GM18519 (cell line): ENCODE results near the gene TWIST2.

Source experiments
- ATAC-seq: cut with Tn5 transposase; IDR thresholded peaks from one replicate; pipeline ENCODE4 v1.9.1; 2021; ENCODE audit warnings: mild to moderate bottlenecking, moderate library complexity; ENCODE audit not compliant: unreplicated experiment, low FRiP score

TWIST2 gene

DNA sequence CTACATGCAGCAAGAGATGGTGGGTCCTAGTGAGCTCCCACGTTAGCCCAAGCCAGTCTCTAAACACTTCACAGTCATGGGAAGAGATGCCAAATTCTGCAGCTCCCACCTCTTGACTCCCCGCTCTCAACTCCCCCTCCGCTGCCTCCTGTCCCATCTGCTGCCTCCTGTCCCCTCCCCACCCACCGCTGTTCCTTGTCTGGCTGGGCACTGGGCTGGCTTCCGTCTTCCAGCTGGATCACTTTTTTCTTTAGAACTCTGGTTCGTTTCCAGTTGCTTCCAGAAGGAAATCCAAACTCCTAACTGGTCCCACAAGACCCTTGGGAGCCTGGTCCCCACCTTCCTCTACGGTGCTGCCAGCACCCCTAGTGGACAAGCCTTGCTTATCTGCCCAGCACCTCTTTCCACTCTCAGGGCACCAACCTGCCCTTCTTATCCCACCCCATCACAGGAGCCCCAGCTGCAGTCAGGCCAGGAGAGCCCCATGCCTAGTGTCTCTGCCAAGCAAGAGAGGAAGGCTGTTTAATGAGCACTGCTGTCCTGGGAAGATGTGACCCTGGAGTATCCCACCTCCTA, 12.1 kb upstream of the TWIST2 start:
- no peak for ATAC-seq

DNA sequence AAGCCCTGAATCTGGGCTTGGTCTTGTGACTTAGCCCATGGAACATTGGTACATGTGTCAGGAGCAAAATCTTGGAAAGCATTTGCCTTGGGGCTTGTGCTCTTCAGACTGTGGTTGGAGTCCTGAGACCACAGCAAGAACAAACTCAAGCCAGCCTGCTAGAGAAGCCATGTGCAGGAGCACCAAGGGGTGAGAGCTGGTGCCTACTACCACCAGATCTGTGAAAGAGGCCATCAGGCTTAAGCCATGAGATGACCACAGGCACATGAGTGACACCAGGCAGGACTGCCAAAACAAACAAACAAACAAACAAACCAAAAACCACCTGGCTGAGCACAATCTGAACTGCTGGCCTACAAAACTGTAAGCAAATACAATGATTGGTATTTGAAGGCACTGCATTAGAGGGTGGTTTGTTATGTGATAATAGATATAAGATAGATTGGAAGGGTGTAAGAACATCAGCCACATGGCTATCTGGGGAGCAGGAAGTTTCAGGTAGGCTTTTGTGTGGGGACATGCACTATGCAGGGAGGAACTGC, 9.0 kb upstream of the TWIST2 start:
- ATAC-seq: no peak

DNA sequence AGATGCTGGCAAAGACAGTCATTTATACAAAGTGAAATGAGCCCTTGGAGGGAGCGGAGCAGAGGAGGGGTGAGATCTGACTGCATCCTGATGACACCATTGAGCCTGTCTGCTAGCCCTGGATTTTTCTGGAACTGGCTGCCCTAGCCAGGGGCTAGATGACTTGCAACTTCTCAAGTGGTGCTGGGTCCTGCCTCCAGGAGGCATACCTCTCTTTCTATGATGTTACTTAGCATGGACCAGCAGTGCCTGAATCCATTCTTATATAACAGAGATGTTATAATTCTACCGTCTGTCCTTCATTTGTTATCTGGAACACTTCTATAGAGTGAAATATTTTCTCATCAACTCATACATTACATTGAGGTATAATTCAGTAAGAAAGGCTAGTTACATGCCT, 8.5 kb upstream of the TWIST2 start:
- ATAC-seq: no peak

DNA sequence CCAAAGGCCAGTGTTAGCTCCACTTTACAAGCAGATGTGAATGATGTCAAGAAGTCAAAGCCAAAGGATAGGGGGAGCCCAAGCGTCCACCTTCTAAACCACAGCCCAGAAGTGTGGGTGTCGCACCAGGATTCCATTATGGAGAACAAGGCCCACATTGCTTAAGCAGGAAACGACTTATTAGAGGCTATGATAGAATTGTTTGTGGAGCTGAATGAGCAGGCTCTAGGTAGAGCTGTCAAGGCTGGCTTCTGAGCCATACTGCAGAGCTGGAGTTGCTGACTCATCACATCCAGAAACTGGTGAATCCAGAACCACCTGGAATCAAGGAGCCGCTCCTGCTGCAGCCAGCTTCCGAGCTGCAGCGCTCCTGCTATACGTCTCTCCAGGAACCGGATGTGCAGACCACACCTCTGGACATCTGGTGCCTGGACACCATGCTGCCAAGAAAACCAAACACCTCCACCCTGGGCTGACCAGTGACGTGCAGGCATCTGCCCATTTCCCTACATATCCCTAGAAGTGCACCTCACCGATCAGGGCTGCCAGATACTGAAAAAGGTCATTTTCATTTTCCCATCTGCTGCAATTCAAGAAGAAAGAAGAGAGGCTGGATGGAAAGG, 6.2 kb upstream of the TWIST2 start:
- ATAC-seq: no peak

- no peak for ATAC-seq
Observed at GRCh38 chr2:238843476-238843875, 4.4 kb upstream of the TWIST2 start.

- no peak for ATAC-seq
Observed at GRCh38 chr2:238845583-238846377, 2.1 kb upstream of the TWIST2 start.

- ATAC-seq: no peak
Observed at GRCh38 chr2:238846378-238846627, 1.6 kb upstream of the TWIST2 start.

GRCh38 chr2:238846628-238847418, 1.1 kb upstream of the TWIST2 start:
- no peak for ATAC-seq

DNA sequence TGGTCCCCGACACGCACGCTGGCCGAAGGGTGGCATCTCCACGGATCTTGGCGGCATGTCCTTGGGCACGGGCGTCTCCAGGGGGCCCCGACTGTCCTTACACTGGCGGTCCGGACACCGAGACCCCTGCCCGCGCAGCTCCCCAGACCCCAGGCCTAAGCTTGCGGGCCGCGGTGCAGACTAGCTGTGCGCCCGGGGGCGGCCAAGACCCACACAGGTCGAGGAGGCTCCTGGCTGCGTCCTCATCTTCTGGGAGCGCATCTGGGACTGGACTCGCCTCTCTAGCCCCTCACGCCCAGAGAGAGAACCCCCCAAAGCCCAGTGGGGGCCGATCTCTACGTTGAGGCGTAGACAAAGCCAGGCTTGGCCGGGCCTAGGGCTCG, 475 bp upstream of the TWIST2 start:
- ATAC-seq: no peak

DNA sequence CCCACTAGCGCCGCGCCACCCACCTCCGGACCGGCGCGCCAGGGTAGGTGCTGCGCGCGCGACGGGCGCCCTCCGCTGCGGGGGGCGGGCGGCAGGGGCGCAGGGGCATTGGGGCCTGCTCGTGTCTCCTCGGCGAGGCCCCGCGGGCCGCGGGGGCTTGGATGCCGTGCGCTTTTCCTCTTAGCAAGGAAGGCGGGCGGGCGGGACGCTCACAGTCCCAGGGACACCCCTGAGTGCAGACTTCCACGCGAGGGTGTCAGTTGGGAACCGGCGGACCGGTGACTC, 748 bp downstream of the TWIST2 start:
- no peak for ATAC-seq

DNA sequence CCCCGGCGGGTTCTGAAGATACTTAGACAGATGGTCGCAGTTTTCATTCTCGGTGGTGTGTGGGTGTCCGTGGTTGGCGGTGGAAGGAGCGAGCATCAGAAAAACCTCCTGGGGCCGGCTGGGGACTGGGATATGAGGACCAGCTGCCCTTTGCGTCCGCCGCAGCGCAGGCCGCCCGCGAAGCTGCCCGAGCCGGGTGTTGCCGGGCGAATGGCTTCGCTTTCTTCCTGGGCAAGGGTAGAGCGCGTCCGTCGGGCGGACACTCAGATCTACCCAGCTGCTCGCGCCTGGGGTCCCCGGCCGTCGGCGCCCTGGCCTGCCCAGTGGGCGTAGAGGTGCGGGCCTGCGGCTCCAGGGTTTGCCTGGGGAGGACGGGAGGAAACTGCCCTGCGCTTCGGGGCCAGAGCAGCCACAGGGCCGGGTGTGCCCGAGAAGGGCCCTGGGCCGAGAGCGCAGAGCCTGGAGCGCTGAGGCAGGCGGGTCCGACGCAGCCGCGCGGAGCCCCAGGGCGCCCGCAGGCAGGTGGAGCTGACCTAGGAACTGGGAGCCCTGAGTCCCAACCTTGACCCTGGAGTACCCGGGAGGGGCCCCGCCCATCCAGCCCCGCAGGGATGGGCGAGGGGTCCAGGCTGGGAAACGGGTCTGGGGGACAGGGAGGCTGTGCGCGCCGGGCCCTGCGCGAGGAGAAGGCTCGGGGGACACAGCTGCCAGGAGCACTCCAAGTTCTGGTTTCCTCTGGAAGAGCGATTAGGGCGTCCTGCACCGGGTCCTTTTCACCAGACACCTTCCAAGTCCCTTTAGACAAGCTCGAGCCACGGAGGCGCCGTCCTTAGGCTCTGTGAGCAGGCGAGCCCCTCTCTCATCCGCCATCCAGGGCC, 1.3 kb downstream of the TWIST2 start:
- no peak for ATAC-seq

GRCh38 chr2:238850091-238850490, 2.2 kb downstream of the TWIST2 start:
- no peak for ATAC-seq

DNA sequence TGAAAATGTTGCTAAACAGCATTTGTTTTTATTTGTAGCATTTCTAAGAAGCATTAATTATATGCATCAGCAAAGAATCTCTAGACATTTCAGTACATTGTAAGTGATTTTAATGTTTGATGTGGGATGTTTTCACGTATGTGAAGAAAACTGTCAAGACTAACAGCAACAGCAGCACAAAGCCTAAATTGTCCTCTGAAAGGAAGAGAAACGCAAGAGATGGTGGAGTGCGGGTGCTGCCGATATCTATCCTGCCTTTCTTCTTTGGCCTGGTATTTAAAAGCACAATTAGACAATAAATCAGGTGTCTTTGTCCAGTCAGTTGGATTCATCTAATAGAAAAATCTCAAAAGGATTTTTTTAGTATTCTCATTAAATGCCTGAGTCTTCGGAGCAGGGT, 3.1 kb downstream of the TWIST2 start:
- no peak for ATAC-seq

DNA sequence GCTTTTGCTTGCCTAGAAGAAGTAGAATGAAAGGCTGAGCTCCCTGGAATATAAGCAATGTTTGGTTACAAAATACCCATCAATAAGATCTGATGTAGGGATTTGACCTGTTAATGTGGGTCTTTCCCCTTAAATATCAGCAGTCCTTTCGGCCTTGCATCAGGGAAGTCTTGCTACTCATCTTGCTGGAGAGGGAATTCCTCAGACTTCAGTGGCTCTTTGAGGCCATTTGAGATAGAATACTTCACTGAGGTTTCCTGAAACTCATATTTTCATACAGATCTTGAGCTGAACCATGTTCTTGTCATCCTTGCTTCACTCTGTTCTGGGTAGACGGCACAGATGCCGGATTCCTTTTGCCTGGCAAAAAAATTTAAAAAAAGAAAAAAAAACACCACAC, 3.9 kb downstream of the TWIST2 start:
- ATAC-seq: no peak

GRCh38 chr2:238852206-238852869, 4.5 kb downstream of the TWIST2 start:
- ATAC-seq: no peak

DNA sequence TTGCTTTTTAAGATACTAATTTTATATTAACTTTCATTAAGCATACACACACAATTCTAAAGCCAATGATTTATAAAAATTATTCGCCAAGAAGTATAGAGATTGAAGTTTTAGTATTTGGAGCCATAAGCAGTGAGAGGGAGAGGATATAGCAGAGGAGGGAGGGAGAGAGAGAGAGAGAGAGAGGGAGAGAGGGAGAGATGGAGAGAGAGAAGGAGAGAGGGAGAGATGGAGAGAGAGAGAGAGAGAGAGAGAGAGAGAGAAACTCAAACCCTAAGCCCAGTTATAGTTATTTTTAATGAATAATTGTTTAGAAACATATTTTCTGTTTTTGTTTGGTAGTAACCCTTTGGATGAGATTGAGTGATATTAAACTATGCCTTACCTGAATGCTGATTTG, 5.3 kb downstream of the TWIST2 start:
- no peak for ATAC-seq

DNA sequence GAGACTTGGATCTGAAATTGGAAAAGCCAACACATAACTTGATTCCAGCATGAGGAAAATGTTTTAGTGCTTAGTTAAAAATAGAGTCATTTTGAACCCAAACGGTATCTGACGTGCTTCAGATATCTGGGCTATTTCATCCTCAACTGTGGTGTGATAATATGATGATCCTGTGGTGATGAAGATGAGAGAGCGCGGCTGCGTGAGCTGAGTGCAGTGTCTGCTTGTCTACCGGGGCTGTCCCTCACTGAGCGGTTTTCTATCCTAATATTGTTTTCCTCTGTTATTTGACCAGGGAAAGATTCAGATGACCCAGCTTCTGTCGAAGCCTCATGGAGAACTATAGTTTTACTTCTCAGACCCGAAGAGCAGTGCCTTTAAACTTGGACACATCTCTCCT, 5.8 kb downstream of the TWIST2 start:
- no peak for ATAC-seq

DNA sequence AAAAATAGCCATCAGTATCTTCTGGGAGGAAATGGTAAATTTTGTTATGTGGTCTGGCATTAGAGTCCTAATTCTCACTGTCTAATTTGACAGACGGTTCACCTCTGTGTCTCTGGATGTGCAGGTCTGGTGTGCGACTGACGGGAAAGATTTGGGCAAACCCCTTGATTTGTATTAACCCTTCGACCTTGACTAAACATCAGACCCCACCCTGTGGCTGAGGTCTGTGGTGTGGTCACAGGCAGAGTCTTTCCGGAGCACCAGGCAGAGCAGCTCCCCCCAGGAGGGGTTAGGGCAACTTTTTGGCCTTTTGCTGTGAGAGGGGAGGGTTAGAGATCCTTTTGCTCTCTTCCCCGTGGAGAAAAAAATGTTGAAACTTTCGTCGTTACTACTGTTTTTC, 6.4 kb downstream of the TWIST2 start:
- no peak for ATAC-seq

DNA sequence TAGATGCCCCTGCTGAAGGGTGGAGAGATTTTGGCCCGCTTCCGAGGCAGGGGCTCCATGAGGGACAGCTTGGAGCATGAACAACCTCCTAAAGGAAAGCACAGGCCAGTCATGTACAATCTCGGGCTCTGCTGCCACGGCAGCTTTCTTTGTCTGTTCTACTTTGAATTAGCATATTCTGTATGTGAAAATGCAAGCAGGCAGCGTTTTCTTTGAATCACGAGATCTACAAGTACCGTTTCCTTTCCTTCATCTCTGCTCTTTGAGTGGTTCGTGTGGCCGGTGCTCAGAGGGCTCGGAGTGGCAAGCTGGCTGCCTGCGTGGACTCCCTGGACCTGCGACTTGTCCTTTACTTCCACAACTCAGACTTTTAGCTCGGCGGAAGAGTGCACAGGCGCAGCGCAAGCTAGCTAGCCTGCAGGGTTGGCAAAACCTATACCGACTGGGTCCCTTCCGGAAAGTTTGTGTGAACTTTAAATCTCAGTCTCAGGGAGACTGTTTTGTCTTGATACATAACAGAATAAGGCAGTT, 6.9 kb downstream of the TWIST2 start:
- no peak for ATAC-seq

- ATAC-seq: no peak
Observed at GRCh38 chr2:238855299-238855698, 7.4 kb downstream of the TWIST2 start.
